HEK293 (cell line): ENCODE data around the gene DNAH6.

Source experiments
- CTCF ChIA-PET: fragments of 350-600 bp; formaldehyde crosslinking; extraction: SDS; loops from one replicate; lab custom pipeline; 2021; ENCODE audit warnings: antibody characterized with exemption; lab: Yijun Ruan, JAX
- POLR2A ChIA-PET: fragments of 300-600 bp; formaldehyde crosslinking; extraction: SDS; loops from one replicate; lab custom pipeline; 2020; ENCODE audit warnings: antibody characterized with exemption, inconsistent platforms; lab: Yijun Ruan, JAX
- H3K27ac ChIP-seq: fragments of 200-500 bp; sonication (Bioruptor generic); 2 replicates; pipeline ENCODE4 v1.5.1; 2014; ENCODE audit warnings: low read depth, low read length, control low read depth, inconsistent platforms; ENCODE audit errors: extremely low read depth
- H3K36me3 ChIP-seq, 2 experiments: fragments of 200-500 bp in 1 of 2; sonication (Bioruptor generic) in 1 of 2; 1 replicate in 1 of 2; 2 replicates in 1 of 2; pipeline ENCODE4 v1.5.1; 2014 to 2017; ENCODE audit warnings: inconsistent platforms in 2 of 2, low read length in 2 of 2; ENCODE audit not compliant: control insufficient read depth in 2 of 2, insufficient read depth in 1 of 2
- H3K4me1 ChIP-seq: fragments of 200-500 bp; sonication (Bioruptor generic); 2 replicates; pipeline ENCODE4 v1.5.1; 2014; ENCODE audit warnings: mild to moderate bottlenecking, low read length, inconsistent platforms; ENCODE audit not compliant: control insufficient read depth, insufficient read depth
- H3K4me3 ChIP-seq: 2 replicates; pipeline ENCODE4 v1.5.1; 2011; ENCODE audit warnings: low read depth, mild to moderate bottlenecking, control low read depth, low read length, moderate library complexity
- H3K9me3 ChIP-seq: fragments of 200-500 bp; sonication (Bioruptor generic); 2 replicates; pipeline ENCODE4 v1.5.1; 2014; ENCODE audit warnings: low read depth, low read length, inconsistent platforms; ENCODE audit not compliant: control insufficient read depth, insufficient read depth
- IKZF3 ChIP-seq: fragments of 450-650 bp; IDR thresholded peaks from 2 replicates; pipeline ENCODE4 v1.5.0; 2018; ENCODE audit warnings: missing biosample characterization, mild to moderate bottlenecking, missing genetic modification characterization, moderate library complexity
- MEIS1 ChIP-seq: sonication (generic); formaldehyde crosslinking; IDR thresholded peaks from 2 replicates; pipeline ENCODE4 v1.8.1; 2022; ENCODE audit warnings: missing genetic modification reagents, mild to moderate bottlenecking, borderline replicate concordance
- SP2 ChIP-seq: fragments of 450-650 bp; formaldehyde crosslinking; IDR thresholded peaks from 2 replicates; pipeline ENCODE4 v1.5.1; 2016; ENCODE audit warnings: missing biosample characterization, missing genetic modification characterization
- ZBTB20 ChIP-seq: fragments of 450-650 bp; formaldehyde crosslinking; IDR thresholded peaks from 2 replicates; pipeline ENCODE4 v1.5.1; 2016; ENCODE audit warnings: missing biosample characterization, missing genetic modification characterization
- ZBTB8A ChIP-seq: fragments of 450-650 bp; formaldehyde crosslinking; IDR thresholded peaks from 2 replicates; pipeline ENCODE4 v1.5.1; 2016; ENCODE audit warnings: missing biosample characterization, missing genetic modification characterization
- ZFHX2 ChIP-seq: fragments of 450-650 bp; formaldehyde crosslinking; conservative IDR thresholded peaks from 2 replicates; pipeline ENCODE4 v1.5.1; 2016; ENCODE audit warnings: missing biosample characterization, missing genetic modification characterization
- ZFP69B ChIP-seq: fragments of 450-650 bp; formaldehyde crosslinking; IDR thresholded peaks from 2 replicates; pipeline ENCODE4 v1.5.1; 2016; ENCODE audit warnings: missing biosample characterization, missing genetic modification characterization
- ZNF133 ChIP-seq: fragments of 450-650 bp; formaldehyde crosslinking; IDR thresholded peaks from 2 replicates; pipeline ENCODE4 v1.5.1; 2016; ENCODE audit warnings: missing biosample characterization, missing genetic modification characterization
- ZNF146 ChIP-seq: fragments of 450-650 bp; formaldehyde crosslinking; IDR thresholded peaks from 2 replicates; pipeline ENCODE4 v1.5.1; 2016; ENCODE audit warnings: missing biosample characterization, missing genetic modification characterization
- ZNF174 ChIP-seq: fragments of 450-650 bp; formaldehyde crosslinking; IDR thresholded peaks from 2 replicates; pipeline ENCODE4 v1.5.0; 2017; ENCODE audit warnings: missing biosample characterization, mild to moderate bottlenecking, missing genetic modification characterization
- ZNF202 ChIP-seq: fragments of 450-650 bp; formaldehyde crosslinking; IDR thresholded peaks from 2 replicates; pipeline ENCODE4 v1.5.1; 2016; ENCODE audit warnings: missing biosample characterization, missing genetic modification characterization, borderline replicate concordance
- ZNF266 ChIP-seq: fragments of 450-650 bp; formaldehyde crosslinking; IDR thresholded peaks from 2 replicates; pipeline ENCODE4 v1.5.1; 2016; ENCODE audit warnings: missing biosample characterization, missing genetic modification characterization, low read depth
- ZNF354C ChIP-seq: fragments of 450-650 bp; formaldehyde crosslinking; IDR thresholded peaks from 2 replicates; pipeline ENCODE4 v1.5.1; 2016; ENCODE audit warnings: missing biosample characterization, missing genetic modification characterization, low read depth, borderline replicate concordance
- ZNF473 ChIP-seq: fragments of 450-650 bp; formaldehyde crosslinking; IDR thresholded peaks from 2 replicates; pipeline ENCODE4 v1.5.1; 2017; ENCODE audit warnings: missing biosample characterization, missing genetic modification characterization
- ZNF521 ChIP-seq: fragments of 450-650 bp; formaldehyde crosslinking; IDR thresholded peaks from 2 replicates; pipeline ENCODE4 v1.5.1; 2017; ENCODE audit warnings: missing biosample characterization, mild to moderate bottlenecking, missing genetic modification characterization
- ZNF530 ChIP-seq: fragments of 450-650 bp; formaldehyde crosslinking; IDR thresholded peaks from 2 replicates; pipeline ENCODE4 v1.5.1; 2016; ENCODE audit warnings: low read depth, missing biosample characterization, missing genetic modification characterization
- ZNF623 ChIP-seq: fragments of 450-650 bp; formaldehyde crosslinking; IDR thresholded peaks from 2 replicates; pipeline ENCODE4 v1.5.1; 2016; ENCODE audit warnings: missing biosample characterization, missing genetic modification characterization
- ZNF670 ChIP-seq: fragments of 450-650 bp; formaldehyde crosslinking; IDR thresholded peaks from 2 replicates; pipeline ENCODE4 v1.5.1; 2016; ENCODE audit warnings: missing biosample characterization, missing genetic modification characterization, low read depth
- ZNF747 ChIP-seq: fragments of 450-650 bp; formaldehyde crosslinking; IDR thresholded peaks from 2 replicates; pipeline ENCODE4 v1.5.1; 2016; ENCODE audit warnings: missing biosample characterization, missing genetic modification characterization
- ZNF776 ChIP-seq: fragments of 450-650 bp; formaldehyde crosslinking; IDR thresholded peaks from 2 replicates; pipeline ENCODE4 v1.5.0; 2017; ENCODE audit warnings: missing biosample characterization, missing genetic modification characterization, borderline replicate concordance
- ZNF837 ChIP-seq: fragments of 450-650 bp; formaldehyde crosslinking; IDR thresholded peaks from 2 replicates; pipeline ENCODE4 v1.5.1; 2016; ENCODE audit warnings: missing biosample characterization, missing genetic modification characterization
- TF ChIP-seq, protein P1 (sequence below): fragments of 450-650 bp; formaldehyde crosslinking; IDR thresholded peaks from 2 replicates; pipeline ENCODE4 v1.5.1; 2016; ENCODE audit warnings: missing biosample characterization, missing genetic modification characterization
- TF ChIP-seq, protein P2 (sequence below): fragments of 450-650 bp; formaldehyde crosslinking; IDR thresholded peaks from 2 replicates; pipeline ENCODE4 v1.5.1; 2016; ENCODE audit warnings: missing biosample characterization, missing genetic modification characterization
- TF ChIP-seq, protein P3 (sequence below): fragments of 450-650 bp; formaldehyde crosslinking; conservative IDR thresholded peaks from 2 replicates; pipeline ENCODE4 v1.5.1; 2016; ENCODE audit warnings: low read depth, missing biosample characterization, missing genetic modification characterization
- TF ChIP-seq, protein P4 (sequence below): sonication (generic); formaldehyde crosslinking; IDR thresholded peaks from 2 replicates; pipeline ENCODE4 v1.8.1; 2022; ENCODE audit warnings: mild to moderate bottlenecking, moderate library complexity, missing genetic modification reagents

The DNAH6 gene

DNA sequence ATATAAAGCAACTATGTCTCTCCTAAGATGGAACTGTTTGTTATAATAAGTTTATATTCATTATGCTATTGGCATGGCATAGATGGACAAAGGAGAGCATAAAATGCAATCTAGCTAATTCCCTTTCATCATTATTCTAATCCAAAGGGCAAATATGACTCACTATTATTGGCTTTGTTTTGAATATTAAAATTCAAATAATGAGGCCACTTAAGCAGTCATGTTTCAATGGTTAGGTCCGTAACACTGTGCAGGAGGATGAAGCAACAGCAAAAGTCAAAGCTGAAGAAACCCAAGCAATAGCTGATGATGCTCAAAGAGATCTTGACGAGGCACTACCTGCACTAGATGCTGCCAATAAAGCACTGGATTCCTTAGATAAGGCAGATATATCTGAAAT, 187.5 kb downstream of the DNAH6 start:
- Histone ChIP-seq H3K27ac (no peak overlapping the region), H3K36me3 (no peaks in the 10 kb centered on the region), H3K9me3 (no peaks in the 10 kb centered on the region), H3K4me3 (no peak overlapping the region), H3K4me1 (no peaks in the 10 kb centered on the region)
- ChIA-PET CTCF (no interaction called here), POLR2A (no interaction called here)
- TF ChIP-seq, protein P1, sequence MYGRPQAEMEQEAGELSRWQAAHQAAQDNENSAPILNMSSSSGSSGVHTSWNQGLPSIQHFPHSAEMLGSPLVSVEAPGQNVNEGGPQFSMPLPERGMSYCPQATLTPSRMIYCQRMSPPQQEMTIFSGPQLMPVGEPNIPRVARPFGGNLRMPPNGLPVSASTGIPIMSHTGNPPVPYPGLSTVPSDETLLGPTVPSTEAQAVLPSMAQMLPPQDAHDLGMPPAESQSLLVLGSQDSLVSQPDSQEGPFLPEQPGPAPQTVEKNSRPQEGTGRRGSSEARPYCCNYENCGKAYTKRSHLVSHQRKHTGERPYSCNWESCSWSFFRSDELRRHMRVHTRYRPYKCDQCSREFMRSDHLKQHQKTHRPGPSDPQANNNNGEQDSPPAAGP: no peak
- no peak for TF ChIP-seq ZNF670 (tag by site-specific recombination)
- TF ChIP-seq, protein P2, sequence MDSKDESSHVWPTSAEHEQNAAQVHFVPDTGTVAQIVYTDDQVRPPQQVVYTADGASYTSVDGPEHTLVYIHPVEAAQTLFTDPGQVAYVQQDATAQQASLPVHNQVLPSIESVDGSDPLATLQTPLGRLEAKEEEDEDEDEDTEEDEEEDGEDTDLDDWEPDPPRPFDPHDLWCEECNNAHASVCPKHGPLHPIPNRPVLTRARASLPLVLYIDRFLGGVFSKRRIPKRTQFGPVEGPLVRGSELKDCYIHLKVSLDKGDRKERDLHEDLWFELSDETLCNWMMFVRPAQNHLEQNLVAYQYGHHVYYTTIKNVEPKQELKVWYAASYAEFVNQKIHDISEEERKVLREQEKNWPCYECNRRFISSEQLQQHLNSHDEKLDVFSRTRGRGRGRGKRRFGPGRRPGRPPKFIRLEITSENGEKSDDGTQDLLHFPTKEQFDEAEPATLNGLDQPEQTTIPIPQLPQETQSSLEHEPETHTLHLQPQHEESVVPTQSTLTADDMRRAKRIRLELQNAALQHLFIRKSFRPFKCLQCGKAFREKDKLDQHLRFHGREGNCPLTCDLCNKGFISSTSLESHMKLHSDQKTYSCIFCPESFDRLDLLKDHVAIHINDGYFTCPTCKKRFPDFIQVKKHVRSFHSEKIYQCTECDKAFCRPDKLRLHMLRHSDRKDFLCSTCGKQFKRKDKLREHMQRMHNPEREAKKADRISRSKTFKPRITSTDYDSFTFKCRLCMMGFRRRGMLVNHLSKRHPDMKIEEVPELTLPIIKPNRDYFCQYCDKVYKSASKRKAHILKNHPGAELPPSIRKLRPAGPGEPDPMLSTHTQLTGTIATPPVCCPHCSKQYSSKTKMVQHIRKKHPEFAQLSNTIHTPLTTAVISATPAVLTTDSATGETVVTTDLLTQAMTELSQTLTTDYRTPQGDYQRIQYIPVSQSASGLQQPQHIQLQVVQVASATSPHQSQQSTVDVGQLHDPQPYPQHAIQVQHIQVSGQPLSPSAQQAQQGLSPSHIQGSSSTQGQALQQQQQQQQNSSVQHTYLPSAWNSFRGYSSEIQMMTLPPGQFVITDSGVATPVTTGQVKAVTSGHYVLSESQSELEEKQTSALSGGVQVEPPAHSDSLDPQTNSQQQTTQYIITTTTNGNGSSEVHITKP (tag by site-specific recombination): no peak
- no peak for TF ChIP-seq ZNF747 (tag by site-specific recombination)
- TF ChIP-seq ZNF837: no peak
- no peak for TF ChIP-seq ZBTB8A (tag by site-specific recombination)
- no peak for TF ChIP-seq MEIS1 (CRISPR knock-in tag)
- TF ChIP-seq ZFP69B (tag by site-specific recombination): no peak
- TF ChIP-seq, protein P3, sequence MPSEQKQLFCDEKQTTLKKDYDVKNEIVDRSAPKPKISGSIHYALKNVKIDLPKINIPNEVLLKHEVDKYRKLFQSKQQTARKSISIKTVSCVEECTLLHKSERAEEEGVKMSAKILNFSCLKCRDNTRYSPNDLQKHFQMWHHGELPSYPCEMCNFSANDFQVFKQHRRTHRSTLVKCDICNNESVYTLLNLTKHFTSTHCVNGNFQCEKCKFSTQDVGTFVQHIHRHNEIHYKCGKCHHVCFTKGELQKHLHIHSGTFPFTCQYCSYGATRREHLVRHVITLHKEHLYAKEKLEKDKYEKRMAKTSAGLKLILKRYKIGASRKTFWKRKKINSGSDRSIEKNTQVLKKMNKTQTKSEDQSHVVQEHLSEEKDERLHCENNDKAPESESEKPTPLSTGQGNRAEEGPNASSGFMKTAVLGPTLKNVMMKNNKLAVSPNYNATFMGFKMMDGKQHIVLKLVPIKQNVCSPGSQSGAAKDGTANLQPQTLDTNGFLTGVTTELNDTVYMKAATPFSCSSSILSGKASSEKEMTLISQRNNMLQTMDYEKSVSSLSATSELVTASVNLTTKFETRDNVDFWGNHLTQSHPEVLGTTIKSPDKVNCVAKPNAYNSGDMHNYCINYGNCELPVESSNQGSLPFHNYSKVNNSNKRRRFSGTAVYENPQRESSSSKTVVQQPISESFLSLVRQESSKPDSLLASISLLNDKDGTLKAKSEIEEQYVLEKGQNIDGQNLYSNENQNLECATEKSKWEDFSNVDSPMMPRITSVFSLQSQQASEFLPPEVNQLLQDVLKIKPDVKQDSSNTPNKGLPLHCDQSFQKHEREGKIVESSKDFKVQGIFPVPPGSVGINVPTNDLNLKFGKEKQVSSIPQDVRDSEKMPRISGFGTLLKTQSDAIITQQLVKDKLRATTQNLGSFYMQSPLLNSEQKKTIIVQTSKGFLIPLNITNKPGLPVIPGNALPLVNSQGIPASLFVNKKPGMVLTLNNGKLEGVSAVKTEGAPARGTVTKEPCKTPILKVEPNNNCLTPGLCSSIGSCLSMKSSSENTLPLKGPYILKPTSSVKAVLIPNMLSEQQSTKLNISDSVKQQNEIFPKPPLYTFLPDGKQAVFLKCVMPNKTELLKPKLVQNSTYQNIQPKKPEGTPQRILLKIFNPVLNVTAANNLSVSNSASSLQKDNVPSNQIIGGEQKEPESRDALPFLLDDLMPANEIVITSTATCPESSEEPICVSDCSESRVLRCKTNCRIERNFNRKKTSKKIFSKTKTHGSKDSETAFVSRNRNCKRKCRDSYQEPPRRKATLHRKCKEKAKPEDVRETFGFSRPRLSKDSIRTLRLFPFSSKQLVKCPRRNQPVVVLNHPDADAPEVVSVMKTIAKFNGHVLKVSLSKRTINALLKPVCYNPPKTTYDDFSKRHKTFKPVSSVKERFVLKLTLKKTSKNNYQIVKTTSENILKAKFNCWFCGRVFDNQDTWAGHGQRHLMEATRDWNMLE (tag by site-specific recombination): no peak
- TF ChIP-seq ZNF133 (tag by site-specific recombination): no peak
- TF ChIP-seq ZNF174 (tag by site-specific recombination): no peak
- no peak for TF ChIP-seq SP2
- TF ChIP-seq ZNF473: no peak

DNA sequence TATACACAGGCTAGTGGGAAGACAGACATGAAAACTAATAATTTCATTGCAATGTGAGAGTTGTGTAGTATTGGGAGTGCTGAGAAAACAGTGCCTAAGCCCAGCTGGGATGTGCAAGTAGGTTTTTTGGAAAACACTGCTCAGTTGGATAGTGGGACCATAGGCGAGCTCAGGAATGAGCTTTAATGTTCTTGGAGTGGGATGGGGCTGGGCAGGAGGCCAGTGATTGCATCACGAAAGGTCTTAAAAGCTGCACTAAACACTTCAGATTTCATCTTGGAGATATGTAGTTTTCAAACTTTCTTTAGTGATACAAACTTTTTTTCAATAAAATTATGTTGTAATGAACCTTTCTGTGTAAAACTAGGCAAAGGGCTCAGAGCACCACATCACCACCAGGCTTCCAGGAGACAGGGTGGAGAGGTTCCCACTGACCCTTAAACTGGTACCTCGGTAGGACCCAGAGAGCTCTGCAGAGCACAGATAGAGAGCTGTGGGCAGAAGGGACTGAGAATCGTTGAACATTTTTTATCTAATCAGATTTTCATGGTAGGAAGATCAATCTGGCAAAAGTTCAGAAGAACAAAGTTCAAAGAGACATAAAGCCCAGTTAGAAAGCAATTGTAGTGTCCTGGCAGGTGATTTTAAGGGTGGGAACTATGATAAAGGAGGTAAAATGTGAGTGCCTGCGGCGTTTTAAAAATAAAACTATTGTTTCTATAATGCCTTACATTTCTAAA, 188.4 kb downstream of the DNAH6 start:
- Histone ChIP-seq H3K4me3 (no peak overlapping the region), H3K9me3 (no peaks in the 10 kb centered on the region), H3K27ac (no peak overlapping the region), H3K4me1 (no peaks in the 10 kb centered on the region), H3K36me3 (no peaks in the 10 kb centered on the region)
- ChIA-PET CTCF (no interaction called here), POLR2A (no interaction called here)
- TF ChIP-seq ZNF623: no peak
- TF ChIP-seq ZBTB20 (tag by site-specific recombination): no peak
- TF ChIP-seq ZNF530 (tag by site-specific recombination): no peak
- TF ChIP-seq ZFHX2 (tag by site-specific recombination): no peak
- no peak for TF ChIP-seq ZNF202 (tag by site-specific recombination)
- TF ChIP-seq, protein P4, sequence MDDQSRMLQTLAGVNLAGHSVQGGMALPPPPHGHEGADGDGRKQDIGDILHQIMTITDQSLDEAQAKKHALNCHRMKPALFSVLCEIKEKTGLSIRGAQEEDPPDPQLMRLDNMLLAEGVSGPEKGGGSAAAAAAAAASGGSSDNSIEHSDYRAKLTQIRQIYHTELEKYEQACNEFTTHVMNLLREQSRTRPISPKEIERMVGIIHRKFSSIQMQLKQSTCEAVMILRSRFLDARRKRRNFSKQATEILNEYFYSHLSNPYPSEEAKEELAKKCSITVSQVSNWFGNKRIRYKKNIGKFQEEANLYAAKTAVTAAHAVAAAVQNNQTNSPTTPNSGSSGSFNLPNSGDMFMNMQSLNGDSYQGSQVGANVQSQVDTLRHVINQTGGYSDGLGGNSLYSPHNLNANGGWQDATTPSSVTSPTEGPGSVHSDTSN (CRISPR knock-in tag): no peak
- no peak for TF ChIP-seq ZNF266 (tag by site-specific recombination)
- TF ChIP-seq ZNF146 (tag by site-specific recombination): no peak
- TF ChIP-seq IKZF3: no peak
- TF ChIP-seq ZNF354C (tag by site-specific recombination): no peak
- no peak for TF ChIP-seq ZNF747 (tag by site-specific recombination)
- no peak for TF ChIP-seq ZNF521
- no peak for TF ChIP-seq ZNF776 (tag by site-specific recombination)
- TF ChIP-seq ZNF670 (tag by site-specific recombination): no peak
